HEK293 (cell line): ENCODE measurements around the gene PLXNA2.

Experiments used
- CTCF ChIA-PET: fragments of 350-600 bp; formaldehyde crosslinking; extraction: SDS; loops from one replicate; lab custom pipeline; 2021; ENCODE audit warnings: antibody characterized with exemption; lab: Yijun Ruan, JAX
- POLR2A ChIA-PET: fragments of 300-600 bp; formaldehyde crosslinking; extraction: SDS; loops from one replicate; lab custom pipeline; 2020; ENCODE audit warnings: antibody characterized with exemption, inconsistent platforms; lab: Yijun Ruan, JAX
- H3K27ac ChIP-seq: fragments of 200-500 bp; sonication (Bioruptor generic); 2 replicates; pipeline ENCODE4 v1.5.1; 2014; ENCODE audit warnings: low read depth, low read length, control low read depth, inconsistent platforms; ENCODE audit errors: extremely low read depth
- H3K36me3 ChIP-seq, 2 experiments: fragments of 200-500 bp in 1 of 2; sonication (Bioruptor generic) in 1 of 2; 1 replicate in 1 of 2; 2 replicates in 1 of 2; pipeline ENCODE4 v1.5.1; 2014 to 2017; ENCODE audit warnings: inconsistent platforms in 2 of 2, low read length in 2 of 2; ENCODE audit not compliant: control insufficient read depth in 2 of 2, insufficient read depth in 1 of 2
- H3K4me1 ChIP-seq: fragments of 200-500 bp; sonication (Bioruptor generic); 2 replicates; pipeline ENCODE4 v1.5.1; 2014; ENCODE audit warnings: mild to moderate bottlenecking, low read length, inconsistent platforms; ENCODE audit not compliant: control insufficient read depth, insufficient read depth
- H3K4me3 ChIP-seq: 2 replicates; pipeline ENCODE4 v1.5.1; 2011; ENCODE audit warnings: low read depth, mild to moderate bottlenecking, control low read depth, low read length, moderate library complexity
- H3K9me3 ChIP-seq: fragments of 200-500 bp; sonication (Bioruptor generic); 2 replicates; pipeline ENCODE4 v1.5.1; 2014; ENCODE audit warnings: low read depth, low read length, inconsistent platforms; ENCODE audit not compliant: control insufficient read depth, insufficient read depth
- BCL11A ChIP-seq: fragments of 450-650 bp; formaldehyde crosslinking; IDR thresholded peaks from 2 replicates; pipeline ENCODE4 v1.5.1; 2016; ENCODE audit warnings: low read depth, missing biosample characterization, missing genetic modification characterization
- EGR2 ChIP-seq: fragments of 450-650 bp; formaldehyde crosslinking; IDR thresholded peaks from 2 replicates; pipeline ENCODE4 v1.5.1; 2016; ENCODE audit warnings: low read depth, missing biosample characterization, missing genetic modification characterization
- HOXC10 ChIP-seq: sonication (generic); formaldehyde crosslinking; IDR thresholded peaks from 2 replicates; pipeline ENCODE4 v1.8.1; 2023; ENCODE audit warnings: mild to moderate bottlenecking, missing genetic modification reagents
- KLF10 ChIP-seq: fragments of 450-650 bp; IDR thresholded peaks from 2 replicates; pipeline ENCODE4 v1.5.1; 2018; ENCODE audit warnings: missing biosample characterization, mild to moderate bottlenecking, missing genetic modification characterization
- PRDM2 ChIP-seq: fragments of 450-650 bp; formaldehyde crosslinking; IDR thresholded peaks from 2 replicates; pipeline ENCODE4 v1.5.1; 2016; ENCODE audit warnings: missing biosample characterization, missing genetic modification characterization, borderline replicate concordance
- ZBTB10 ChIP-seq: fragments of 450-650 bp; formaldehyde crosslinking; IDR thresholded peaks from 2 replicates; pipeline ENCODE4 v1.5.1; 2016; ENCODE audit warnings: missing biosample characterization, missing genetic modification characterization
- ZFHX2 ChIP-seq: fragments of 450-650 bp; formaldehyde crosslinking; conservative IDR thresholded peaks from 2 replicates; pipeline ENCODE4 v1.5.1; 2016; ENCODE audit warnings: missing biosample characterization, missing genetic modification characterization
- ZNF174 ChIP-seq: fragments of 450-650 bp; formaldehyde crosslinking; IDR thresholded peaks from 2 replicates; pipeline ENCODE4 v1.5.0; 2017; ENCODE audit warnings: missing biosample characterization, mild to moderate bottlenecking, missing genetic modification characterization
- ZNF335 ChIP-seq: fragments of 450-650 bp; formaldehyde crosslinking; conservative IDR thresholded peaks from 2 replicates; pipeline ENCODE4 v1.5.1; 2016; ENCODE audit warnings: missing biosample characterization, missing genetic modification characterization
- ZNF658 ChIP-seq: fragments of 450-650 bp; formaldehyde crosslinking; IDR thresholded peaks from 2 replicates; pipeline ENCODE4; 2016; ENCODE audit warnings: missing biosample characterization, missing genetic modification characterization
- ZNF704 ChIP-seq: fragments of 450-650 bp; formaldehyde crosslinking; IDR thresholded peaks from 2 replicates; pipeline ENCODE4 v1.5.1; 2016; ENCODE audit warnings: missing biosample characterization, missing genetic modification characterization
- ZNF747 ChIP-seq: fragments of 450-650 bp; formaldehyde crosslinking; IDR thresholded peaks from 2 replicates; pipeline ENCODE4 v1.5.1; 2016; ENCODE audit warnings: missing biosample characterization, missing genetic modification characterization
- TF ChIP-seq, protein P1 (sequence below): fragments of 450-650 bp; IDR thresholded peaks from 2 replicates; pipeline ENCODE4 v1.5.1; 2018; ENCODE audit warnings: missing biosample characterization, mild to moderate bottlenecking, missing genetic modification characterization
- TF ChIP-seq, protein P2 (sequence below): fragments of 450-650 bp; formaldehyde crosslinking; IDR thresholded peaks from 2 replicates; pipeline ENCODE4 v1.5.1; 2016; ENCODE audit warnings: missing biosample characterization, missing genetic modification characterization

The PLXNA2 gene

DNA sequence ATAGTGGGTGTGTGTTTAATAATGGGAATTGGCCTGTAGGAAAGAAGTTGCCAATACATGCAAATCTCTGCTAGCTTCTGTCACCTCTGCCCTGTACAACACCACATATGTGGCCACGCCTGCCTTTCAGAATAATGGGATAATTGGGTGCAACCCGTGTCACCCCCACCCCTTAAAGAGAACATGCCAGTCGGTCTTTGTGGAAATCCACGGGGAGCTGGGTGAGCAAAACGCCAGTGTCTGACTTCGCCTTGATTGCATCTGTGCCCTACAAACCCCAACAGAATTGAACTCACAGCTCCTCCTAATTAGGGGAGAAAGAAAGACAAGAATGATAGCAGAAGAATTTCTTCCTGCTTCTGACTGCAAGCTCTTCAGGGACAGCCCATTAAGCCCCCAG lies 6.4 kb upstream of the PLXNA2 start (continued):
- TF ChIP-seq ZBTB10 (tag by site-specific recombination): no peak
- TF ChIP-seq, protein P1, sequence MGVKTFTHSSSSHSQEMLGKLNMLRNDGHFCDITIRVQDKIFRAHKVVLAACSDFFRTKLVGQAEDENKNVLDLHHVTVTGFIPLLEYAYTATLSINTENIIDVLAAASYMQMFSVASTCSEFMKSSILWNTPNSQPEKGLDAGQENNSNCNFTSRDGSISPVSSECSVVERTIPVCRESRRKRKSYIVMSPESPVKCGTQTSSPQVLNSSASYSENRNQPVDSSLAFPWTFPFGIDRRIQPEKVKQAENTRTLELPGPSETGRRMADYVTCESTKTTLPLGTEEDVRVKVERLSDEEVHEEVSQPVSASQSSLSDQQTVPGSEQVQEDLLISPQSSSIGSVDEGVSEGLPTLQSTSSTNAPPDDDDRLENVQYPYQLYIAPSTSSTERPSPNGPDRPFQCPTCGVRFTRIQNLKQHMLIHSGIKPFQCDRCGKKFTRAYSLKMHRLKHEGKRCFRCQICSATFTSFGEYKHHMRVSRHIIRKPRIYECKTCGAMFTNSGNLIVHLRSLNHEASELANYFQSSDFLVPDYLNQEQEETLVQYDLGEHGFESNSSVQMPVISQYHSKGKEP (tag by site-specific recombination): no peak
- TF ChIP-seq ZNF658 (tag by site-specific recombination): no peak
- TF ChIP-seq, protein P2, sequence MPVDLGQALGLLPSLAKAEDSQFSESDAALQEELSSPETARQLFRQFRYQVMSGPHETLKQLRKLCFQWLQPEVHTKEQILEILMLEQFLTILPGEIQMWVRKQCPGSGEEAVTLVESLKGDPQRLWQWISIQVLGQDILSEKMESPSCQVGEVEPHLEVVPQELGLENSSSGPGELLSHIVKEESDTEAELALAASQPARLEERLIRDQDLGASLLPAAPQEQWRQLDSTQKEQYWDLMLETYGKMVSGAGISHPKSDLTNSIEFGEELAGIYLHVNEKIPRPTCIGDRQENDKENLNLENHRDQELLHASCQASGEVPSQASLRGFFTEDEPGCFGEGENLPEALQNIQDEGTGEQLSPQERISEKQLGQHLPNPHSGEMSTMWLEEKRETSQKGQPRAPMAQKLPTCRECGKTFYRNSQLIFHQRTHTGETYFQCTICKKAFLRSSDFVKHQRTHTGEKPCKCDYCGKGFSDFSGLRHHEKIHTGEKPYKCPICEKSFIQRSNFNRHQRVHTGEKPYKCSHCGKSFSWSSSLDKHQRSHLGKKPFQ (tag by site-specific recombination): no peak
- no peak for TF ChIP-seq BCL11A
- TF ChIP-seq ZNF174 (tag by site-specific recombination): no peak
- TF ChIP-seq ZNF704: no peak

DNA sequence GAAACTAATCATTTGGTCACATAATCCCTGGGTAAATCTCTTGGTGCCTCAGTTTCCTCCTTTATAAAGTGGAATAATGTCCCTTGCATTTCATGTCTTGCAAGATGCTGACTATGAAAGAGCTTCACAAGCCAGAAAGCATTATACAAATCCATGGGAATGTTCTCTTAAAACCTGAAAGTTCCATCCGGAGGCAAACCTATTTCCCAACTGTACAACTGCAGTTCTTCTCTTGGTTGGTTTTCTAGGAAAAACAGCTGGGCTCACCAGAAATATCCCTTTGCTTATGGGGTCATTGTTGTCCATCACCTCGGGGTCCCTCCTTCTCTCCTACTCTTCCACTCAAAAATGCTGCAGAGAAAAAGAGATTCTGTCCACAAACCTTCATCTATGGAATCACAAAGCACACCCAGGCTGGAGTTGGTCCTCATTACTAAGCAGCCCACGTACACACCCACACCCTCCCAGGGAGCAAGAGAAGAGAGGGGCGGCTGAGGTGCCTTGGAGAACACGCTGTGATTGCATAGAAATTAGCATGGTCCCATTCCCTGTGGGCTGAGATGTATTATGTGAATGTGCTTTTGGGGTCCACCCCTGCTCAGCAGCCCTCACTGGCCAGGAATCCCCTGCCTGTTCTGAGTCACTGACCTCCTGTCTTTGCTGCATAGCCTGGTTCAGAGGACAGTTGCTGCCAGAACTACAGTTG lies 5.0 kb upstream of the PLXNA2 start:
- no peaks in the 10 kb centered on the region for H3K9me3 ChIP-seq
- ChIA-PET CTCF (interaction anchor here (0.6 to 0.7 kb wide), 3 partner anchors 21 to 352 kb away, joined by 3 read pairs; no protein-coding TSS in a partner anchor), POLR2A (no interaction called here)
- TF ChIP-seq HOXC10 (CRISPR knock-in tag) (no peak), EGR2 (tag by site-specific recombination) (peak; percentile 78), ZNF335 (tag by site-specific recombination) (no peak), ZFHX2 (tag by site-specific recombination) (peak; percentile 83)
- no peaks in the 10 kb centered on the region for H3K36me3 ChIP-seq
- H3K27ac ChIP-seq: no peak overlapping the region
- no peak overlapping the region for H3K4me3 ChIP-seq
- no peaks in the 10 kb centered on the region for H3K4me1 ChIP-seq

DNA sequence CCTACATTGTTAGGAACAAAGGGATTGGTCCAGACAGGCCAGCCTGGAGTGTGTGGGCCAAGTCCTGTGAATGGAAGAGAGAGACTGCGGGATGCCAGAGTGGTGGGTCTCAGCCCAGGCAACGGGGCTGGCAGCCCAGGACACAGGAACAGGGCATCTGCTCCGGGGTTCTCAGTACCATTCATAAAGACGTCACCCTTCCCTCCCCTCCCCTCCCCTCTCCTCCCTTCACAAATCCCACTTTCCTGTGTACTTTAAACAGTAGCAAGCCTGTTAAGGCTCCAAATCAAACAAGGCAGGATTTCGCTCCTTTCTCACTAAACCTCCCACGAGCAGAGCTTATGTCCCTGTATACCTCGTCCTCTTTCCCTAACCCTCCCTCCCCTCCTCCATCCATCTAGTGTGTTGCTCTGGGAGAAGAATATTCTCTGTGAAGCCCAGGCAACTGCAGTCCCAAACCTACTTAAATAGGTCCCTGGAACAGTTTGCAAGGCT lies 4.2 kb upstream of the PLXNA2 start:
- Histone ChIP-seq H3K4me1 (no peaks in the 10 kb centered on the region), H3K4me3 (no peak overlapping the region)
- POLR2A ChIA-PET: no interaction called here
- CTCF ChIA-PET: interaction anchor here (0.7 to 4.5 kb wide), 2 partner anchors 225 to 351 kb away, joined by 3 to 98 read pairs; no protein-coding TSS in a partner anchor
- TF ChIP-seq KLF10: no peak
- TF ChIP-seq PRDM2 (tag by site-specific recombination): no peak
- TF ChIP-seq, protein P2 (tag by site-specific recombination): no peak
- no peak for TF ChIP-seq ZNF747 (tag by site-specific recombination)
- TF ChIP-seq, all 188 proteins: peak for 0
- no peaks in the 10 kb centered on the region for H3K9me3 ChIP-seq
- no peak overlapping the region for H3K27ac ChIP-seq
- H3K36me3 ChIP-seq: no peaks in the 10 kb centered on the region
